Tibial artery (tissue), 4 donors: ENCODE results near the gene GPATCH8.

ENCODE experiments used
- DNase-seq, 2 donors: peaks; one replicate each; pipeline ENCODE4 v3.0.0-alpha.2; 2019
- H3K27ac ChIP-seq, 2 donors: fragments of 200-600 bp; sonication (generic) in 1 of 2; 1 replicate in 1 of 2; 2 replicates in 1 of 2; pipeline ENCODE4 v1.5.1; 2018 to 2019; ENCODE audit warnings: mild to moderate bottlenecking in 1 of 2
- H3K27me3 ChIP-seq, 2 donors: fragments of 200-600 bp; sonication (generic) in 1 of 2; one replicate each; pipeline versions ENCODE4 v1.5.1 to v1.6.0; 2016 to 2019
- H3K36me3 ChIP-seq, 3 donors: fragments of 200-600 bp; sonication (generic) in 2 of 3; one replicate each; pipeline ENCODE4 v1.5.1; 2016 to 2019; ENCODE audit warnings: mild to moderate bottlenecking in 2 of 3
- H3K4me1 ChIP-seq, 4 donors: fragments of 200-600 bp; sonication (generic) in 2 of 4; 1 replicate in 3 of 4; 2 replicates in 1 of 4; pipeline ENCODE4 v1.5.1; 2016 to 2019
- H3K4me3 ChIP-seq, 2 donors: fragments of 200-600 bp; sonication (generic) in 1 of 2; 1 replicate in 1 of 2; 2 replicates in 1 of 2; pipeline ENCODE4 v1.5.1; 2018 to 2019; ENCODE audit warnings: mild to moderate bottlenecking in 2 of 2
- H3K9me3 ChIP-seq, 3 donors: fragments of 200-600 bp; sonication (generic) in 1 of 3; one replicate each; pipeline ENCODE4 v1.5.1; 2016 to 2019
- intact Hi-C: fragments of 100-400 bp; cut with DNase I; formaldehyde crosslinking; loops from one replicate; pipeline ENCODE4 v1.15.0; 2023; ENCODE audit warnings: low total_unique reads
- TF ChIP-seq, protein P1 (sequence below), 2 experiments: fragments of 200-600 bp in 1 of 2; fragments of 450-650 bp in 1 of 2; IDR thresholded peaks; one replicate each; pipeline ENCODE4 v1.5.1; 2017 to 2019; ENCODE audit warnings: antibody characterized with exemption in 2 of 2, mild to moderate bottlenecking in 1 of 2, moderate library complexity in 1 of 2

GPATCH8 gene

DNA sequence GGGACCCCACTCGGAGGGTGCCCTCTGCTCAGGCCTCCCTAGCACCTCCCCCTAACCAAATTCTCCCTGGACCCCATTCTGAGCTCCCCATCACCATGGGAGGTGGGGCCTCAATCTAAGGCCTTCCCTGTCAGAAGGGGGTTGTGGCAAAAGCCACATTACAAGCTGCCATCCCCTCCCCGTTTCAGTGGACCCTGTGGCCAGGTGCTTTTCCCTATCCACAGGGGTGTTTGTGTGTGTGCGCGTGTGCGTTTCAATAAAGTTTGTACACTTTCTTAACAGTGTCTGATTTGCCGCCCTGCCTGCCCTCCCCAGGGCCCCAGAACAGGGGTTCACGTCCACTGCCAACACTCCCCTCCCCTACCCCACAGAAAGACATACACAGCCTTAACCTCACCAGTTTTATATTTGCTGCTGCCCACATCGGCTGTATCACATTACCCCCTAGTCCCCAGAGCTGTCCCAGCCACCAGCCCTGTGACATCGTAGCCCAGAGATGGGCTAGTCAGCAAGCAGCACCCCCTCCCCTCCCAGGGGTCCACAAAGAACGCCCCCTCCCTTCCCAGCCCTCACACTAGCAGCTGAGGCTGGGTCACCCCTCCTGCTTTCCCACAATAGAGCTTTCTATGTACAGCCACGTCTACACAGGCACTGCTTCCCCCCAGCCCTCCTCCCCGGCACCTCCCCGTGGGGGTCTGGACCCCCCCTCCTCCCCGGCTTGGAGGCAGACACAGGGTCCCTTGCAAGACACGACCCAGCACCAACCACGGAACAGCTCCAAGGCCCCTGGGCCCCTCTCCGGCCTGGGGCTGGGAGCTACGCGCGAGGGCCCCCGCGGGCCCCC lies 150.2 kb downstream of the GPATCH8 start:
- peaks cover 0 to 5% (median 4%) of the 10 kb centered on the region in 4 donors for H3K4me1 ChIP-seq
- TF ChIP-seq, protein P1, sequence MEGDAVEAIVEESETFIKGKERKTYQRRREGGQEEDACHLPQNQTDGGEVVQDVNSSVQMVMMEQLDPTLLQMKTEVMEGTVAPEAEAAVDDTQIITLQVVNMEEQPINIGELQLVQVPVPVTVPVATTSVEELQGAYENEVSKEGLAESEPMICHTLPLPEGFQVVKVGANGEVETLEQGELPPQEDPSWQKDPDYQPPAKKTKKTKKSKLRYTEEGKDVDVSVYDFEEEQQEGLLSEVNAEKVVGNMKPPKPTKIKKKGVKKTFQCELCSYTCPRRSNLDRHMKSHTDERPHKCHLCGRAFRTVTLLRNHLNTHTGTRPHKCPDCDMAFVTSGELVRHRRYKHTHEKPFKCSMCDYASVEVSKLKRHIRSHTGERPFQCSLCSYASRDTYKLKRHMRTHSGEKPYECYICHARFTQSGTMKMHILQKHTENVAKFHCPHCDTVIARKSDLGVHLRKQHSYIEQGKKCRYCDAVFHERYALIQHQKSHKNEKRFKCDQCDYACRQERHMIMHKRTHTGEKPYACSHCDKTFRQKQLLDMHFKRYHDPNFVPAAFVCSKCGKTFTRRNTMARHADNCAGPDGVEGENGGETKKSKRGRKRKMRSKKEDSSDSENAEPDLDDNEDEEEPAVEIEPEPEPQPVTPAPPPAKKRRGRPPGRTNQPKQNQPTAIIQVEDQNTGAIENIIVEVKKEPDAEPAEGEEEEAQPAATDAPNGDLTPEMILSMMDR (IDR thresholded peaks at IDR 0.05) = no peak
- no peak for DNase-seq

DNA sequence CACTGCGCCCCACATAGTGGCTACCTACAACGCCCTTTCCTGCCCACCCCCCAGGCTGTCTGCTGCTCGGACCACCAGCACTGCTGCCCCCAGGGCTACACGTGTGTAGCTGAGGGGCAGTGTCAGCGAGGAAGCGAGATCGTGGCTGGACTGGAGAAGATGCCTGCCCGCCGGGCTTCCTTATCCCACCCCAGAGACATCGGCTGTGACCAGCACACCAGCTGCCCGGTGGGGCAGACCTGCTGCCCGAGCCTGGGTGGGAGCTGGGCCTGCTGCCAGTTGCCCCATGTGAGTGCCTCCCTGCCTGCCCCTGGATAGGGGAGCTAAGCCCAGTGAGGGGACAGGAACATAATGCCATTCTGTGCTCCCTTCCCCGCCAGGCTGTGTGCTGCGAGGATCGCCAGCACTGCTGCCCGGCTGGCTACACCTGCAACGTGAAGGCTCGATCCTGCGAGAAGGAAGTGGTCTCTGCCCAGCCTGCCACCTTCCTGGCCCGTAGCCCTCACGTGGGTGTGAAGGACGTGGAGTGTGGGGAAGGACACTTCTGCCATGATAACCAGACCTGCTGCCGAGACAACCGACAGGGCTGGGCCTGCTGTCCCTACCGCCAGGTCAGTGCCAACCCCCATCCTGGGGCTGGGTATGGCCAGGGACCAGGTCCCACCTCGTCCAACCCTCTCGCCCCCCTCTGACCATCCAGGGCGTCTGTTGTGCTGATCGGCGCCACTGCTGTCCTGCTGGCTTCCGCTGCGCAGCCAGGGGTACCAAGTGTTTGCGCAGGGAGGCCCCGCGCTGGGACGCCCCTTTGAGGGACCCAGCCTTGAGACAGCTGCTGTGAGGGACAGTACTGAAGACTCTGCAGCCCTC lies 151.0 kb downstream of the GPATCH8 start:
- TF ChIP-seq, protein P1 (IDR thresholded peaks at IDR 0.05) = no peak
- peaks cover 0 to 5% (median 4%) of the 10 kb centered on the region in 4 donors for H3K4me1 ChIP-seq
- intact Hi-C loops = no loop called here

More for the DNA sequence above, 150.2 kb downstream of the GPATCH8 start:
- Histone ChIP-seq H3K36me3 (peaks cover 21 to 50% (median 39%) of the 10 kb centered on the region in 3 donors), H3K9me3 (no peaks in the 10 kb centered on the region), H3K27ac (no peak overlapping the region), H3K4me3 (peak overlapping the region; percentile 37 to 50), H3K27me3 (peaks cover 0 to 3% of the 10 kb centered on the region in 2 donors)
- intact Hi-C loops = no loop called here

DNA sequence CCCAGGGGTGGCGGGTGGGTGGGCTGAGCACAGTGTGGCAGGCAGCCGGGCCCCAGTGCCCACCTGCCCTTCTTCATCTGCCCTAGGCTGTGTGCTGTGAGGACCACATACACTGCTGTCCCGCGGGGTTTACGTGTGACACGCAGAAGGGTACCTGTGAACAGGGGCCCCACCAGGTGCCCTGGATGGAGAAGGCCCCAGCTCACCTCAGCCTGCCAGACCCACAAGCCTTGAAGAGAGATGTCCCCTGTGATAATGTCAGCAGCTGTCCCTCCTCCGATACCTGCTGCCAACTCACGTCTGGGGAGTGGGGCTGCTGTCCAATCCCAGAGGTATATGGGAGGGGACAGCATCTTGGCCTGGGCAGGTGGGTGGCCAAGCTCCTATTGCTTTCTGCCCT lies 151.7 kb downstream of the GPATCH8 start:
- H3K9me3 ChIP-seq = no peaks in the 10 kb centered on the region
- H3K27me3 ChIP-seq = peaks cover 0 to 3% of the 10 kb centered on the region in 2 donors
- DNase-seq = no peak
- no peak overlapping the region for H3K27ac ChIP-seq
- intact Hi-C loops = no loop called here
- no peak overlapping the region for H3K4me3 ChIP-seq
- peaks cover 0 to 5% (median 4%) of the 10 kb centered on the region in 4 donors for H3K4me1 ChIP-seq
- H3K36me3 ChIP-seq = peaks cover 21 to 50% (median 39%) of the 10 kb centered on the region in 3 donors
- TF ChIP-seq, protein P1 (IDR thresholded peaks at IDR 0.05) = no peak

More for the DNA sequence above, 151.0 kb downstream of the GPATCH8 start:
- no peak for DNase-seq
- Histone ChIP-seq H3K27me3 (peaks cover 0 to 3% of the 10 kb centered on the region in 2 donors), H3K4me3 (no peak overlapping the region), H3K36me3 (peaks cover 21 to 50% (median 39%) of the 10 kb centered on the region in 3 donors), H3K27ac (no peak overlapping the region), H3K9me3 (no peaks in the 10 kb centered on the region)

DNA sequence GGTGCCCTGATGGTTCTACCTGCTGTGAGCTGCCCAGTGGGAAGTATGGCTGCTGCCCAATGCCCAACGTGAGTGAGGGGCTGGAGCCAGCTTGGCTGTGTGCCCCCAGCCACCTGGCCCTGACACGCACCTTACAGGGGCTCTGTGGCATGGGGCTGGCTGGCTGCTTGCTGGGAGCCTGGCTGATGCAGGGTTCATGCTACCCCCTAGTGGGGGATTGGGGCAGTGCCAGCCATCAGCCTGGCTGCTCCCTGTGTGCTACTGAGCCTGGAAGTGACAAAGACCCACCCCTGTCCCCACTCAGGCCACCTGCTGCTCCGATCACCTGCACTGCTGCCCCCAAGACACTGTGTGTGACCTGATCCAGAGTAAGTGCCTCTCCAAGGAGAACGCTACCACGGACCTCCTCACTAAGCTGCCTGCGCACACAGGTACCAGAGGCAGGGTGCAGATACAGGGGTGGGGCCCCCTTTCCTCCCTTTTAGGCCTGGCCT lies 152.4 kb downstream of the GPATCH8 start:
- TF ChIP-seq, protein P1 (IDR thresholded peaks at IDR 0.05) = peak; percentile 54 to 72
- intact Hi-C loops = no loop called here
- peaks cover 0 to 12% (median 7%) of the 10 kb centered on the region in 4 donors for H3K4me1 ChIP-seq
- H3K27ac ChIP-seq = no peak overlapping the region
- no peaks in the 10 kb centered on the region for H3K27me3 ChIP-seq
- H3K4me3 ChIP-seq = no peak overlapping the region
- DNase-seq = no peak
- peaks cover 21 to 50% (median 39%) of the 10 kb centered on the region in 3 donors for H3K36me3 ChIP-seq
- no peaks in the 10 kb centered on the region for H3K9me3 ChIP-seq

DNA sequence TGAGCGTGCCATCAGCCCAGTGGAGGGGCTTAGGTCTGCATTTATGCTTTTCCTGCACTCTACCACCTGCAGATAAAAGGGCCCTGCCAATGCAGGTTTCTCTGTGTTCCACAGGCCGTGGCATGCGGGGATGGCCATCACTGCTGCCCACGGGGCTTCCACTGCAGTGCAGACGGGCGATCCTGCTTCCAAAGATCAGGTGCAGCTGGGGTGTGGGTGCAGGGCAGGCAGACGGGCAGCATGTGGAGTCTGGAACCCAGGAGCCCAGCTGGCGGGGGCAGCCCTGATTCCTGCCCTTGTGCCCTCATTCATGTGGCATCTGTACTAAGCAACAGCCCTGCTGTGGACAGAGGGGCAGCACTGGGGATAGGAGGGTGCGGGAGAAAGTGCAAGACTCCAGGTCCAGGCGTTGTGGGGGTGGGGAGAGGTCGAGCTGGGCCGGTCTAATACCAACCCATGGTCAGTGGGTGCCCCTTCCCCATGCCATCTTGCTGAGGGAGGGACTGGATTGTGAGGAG lies 153.6 kb downstream of the GPATCH8 start:
- Histone ChIP-seq H3K4me3 (no peak overlapping the region), H3K27me3 (no peaks in the 10 kb centered on the region), H3K36me3 (peaks cover 21 to 50% (median 39%) of the 10 kb centered on the region in 3 donors), H3K9me3 (no peaks in the 10 kb centered on the region), H3K27ac (no peak overlapping the region), H3K4me1 (peaks cover 0 to 16% (median 10%) of the 10 kb centered on the region in 4 donors)
- DNase-seq = no peak
- intact Hi-C loops = loop anchor here (5.0 kb wide), 1 partner anchor 137 kb away; no protein-coding TSS in a partner anchor
- TF ChIP-seq, protein P1 (IDR thresholded peaks at IDR 0.05) = no peak
